DOHH2 (cell line): Measurements from ENCODE around the gene PPFIA2.

Source experiments
- CTCF ChIP-seq: fragments of 200-600 bp; sonication (generic); IDR thresholded peaks from one replicate; pipeline ENCODE4 v1.5.1; 2014; ENCODE audit warnings: antibody characterized with exemption, mild to moderate bottlenecking, low read depth, low read length; ENCODE audit not compliant: poor library complexity, severe bottlenecking
- EZH2phosphoT487 ChIP-seq: fragments of 200-600 bp; sonication (generic); IDR thresholded peaks from 2 replicates; pipeline ENCODE4 v1.6.1; 2017; ENCODE audit warnings: borderline replicate concordance, mild to moderate bottlenecking, antibody characterized with exemption, low read length, moderate library complexity, mixed read lengths

GRCh38 chr12:81718616-81719015, 40.5 kb downstream of the PPFIA2 start:
- TF ChIP-seq CTCF: no peak
- TF ChIP-seq EZH2phosphoT487: no peak
